ENCODE measurements around the gene PLSCR4.

Gene PLSCR4

DNA sequence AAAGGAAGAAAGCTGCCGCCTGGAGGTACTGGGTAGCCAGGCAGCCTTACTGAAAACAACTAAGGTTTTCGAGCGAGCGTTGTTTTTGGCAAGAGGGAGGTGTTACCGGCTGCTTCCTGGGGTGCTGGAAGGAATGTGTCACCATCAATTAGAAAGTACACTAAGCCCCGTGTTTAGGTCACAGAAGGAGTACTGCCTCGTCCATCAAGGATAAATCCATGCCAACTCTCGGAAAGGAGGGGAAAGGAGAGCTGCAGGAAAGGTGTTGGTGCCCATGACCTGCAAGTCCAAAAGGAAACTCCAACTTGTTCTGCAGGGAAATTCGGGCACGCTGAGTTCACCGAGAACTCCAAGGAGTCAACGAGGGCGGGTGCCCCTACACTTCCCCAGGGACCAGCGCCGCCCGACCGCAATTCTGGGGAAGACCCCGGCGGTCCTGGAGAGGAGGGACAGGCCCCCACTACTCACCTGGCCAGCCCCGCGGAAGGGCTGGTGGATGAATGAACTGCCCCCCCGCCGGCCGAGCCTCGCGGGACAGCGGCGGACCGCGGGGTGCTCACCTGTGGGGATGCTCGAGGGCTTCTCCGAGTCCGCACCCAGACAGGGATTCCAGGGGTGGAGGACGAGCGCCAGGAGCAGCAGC, 90.5 kb downstream of the PLSCR4 start:
- no peak for DNase-seq

DNA sequence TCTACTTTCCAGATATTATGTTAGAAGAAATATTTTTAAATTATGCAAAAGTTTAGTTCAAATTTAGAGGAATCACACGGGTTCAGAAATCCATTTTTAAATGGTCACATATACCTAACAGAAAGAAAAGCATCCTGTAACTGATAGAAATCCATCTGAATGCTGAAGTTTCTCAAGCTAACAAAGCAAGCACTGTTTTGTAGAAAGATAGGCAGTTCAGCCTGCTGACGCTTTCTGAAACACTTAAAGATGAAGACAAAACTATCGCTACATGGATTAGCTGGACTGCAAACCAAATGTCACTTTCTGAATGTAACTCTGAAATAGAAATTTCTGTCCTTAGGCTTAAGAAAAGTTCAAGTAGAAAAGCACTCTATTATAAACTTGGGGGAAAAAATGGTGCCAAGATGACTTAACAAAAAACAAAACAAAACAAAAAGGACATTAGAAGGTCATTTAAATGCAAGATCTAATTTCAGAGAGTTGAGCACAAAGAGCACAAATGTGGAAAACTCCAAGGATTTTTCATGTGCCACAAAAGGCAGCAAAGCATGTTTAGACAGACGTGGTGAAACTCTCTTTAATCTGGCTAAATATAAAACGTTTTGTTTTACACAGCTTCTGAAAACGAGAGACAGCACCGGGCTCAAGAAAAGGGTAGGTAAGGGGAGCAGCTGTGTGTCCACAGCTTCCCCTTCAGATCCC, 91.1 kb downstream of the PLSCR4 start:
- DNase-seq = no peak

DNA sequence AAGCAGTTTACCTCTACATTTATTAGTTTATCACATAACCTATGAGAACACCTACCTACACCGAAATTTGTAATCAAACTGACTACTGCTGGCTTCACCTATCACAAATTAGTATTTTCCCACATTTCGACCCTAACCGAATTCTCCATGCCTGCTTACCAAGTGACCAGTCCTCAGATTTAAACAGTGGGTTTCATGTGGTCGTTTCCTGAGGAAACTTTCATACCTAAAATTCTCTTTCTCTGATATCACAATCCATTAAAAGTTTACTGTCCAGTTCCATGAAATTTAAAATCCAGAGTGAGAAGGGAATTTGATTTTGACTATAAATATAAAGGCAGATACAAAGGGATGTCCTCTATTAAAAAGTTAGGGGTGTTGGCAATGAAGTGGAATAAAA, 91.9 kb downstream of the PLSCR4 start:
- DNase-seq = no peak

DNA sequence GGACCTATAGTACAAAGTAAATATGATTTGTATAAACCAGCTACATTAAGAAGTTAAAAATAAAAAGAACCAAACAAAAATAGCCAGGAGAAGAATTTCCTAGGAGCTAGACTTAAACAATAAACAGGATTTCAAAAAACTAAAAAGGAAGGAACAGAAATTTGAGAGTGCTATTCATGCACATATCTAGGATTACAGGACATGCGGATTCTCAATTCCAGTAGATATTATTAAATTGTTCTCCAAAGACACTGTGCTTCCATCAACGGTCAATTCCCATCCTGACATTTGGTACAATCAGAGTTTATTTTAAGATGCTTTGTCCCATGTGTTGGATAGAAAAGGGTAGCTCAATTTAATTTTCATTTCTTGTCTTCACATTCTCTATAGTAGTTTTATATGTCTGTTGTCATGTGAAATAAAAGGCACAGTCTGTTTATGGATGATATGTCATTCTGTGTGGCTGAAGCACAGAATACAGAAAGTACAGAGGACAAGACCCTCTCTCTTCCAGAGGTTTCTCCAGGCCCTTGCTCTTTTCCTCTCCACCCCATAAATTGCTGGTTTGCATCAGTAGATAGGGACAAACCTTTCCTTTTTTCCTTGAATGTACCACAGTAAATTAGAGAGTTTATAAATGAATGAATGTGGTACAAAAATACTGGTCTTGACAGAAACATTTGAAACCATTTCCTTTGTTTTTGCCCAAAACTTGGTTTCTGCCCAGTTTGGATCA, 93.4 kb downstream of the PLSCR4 start:
- DNase-seq = no peak

DNA sequence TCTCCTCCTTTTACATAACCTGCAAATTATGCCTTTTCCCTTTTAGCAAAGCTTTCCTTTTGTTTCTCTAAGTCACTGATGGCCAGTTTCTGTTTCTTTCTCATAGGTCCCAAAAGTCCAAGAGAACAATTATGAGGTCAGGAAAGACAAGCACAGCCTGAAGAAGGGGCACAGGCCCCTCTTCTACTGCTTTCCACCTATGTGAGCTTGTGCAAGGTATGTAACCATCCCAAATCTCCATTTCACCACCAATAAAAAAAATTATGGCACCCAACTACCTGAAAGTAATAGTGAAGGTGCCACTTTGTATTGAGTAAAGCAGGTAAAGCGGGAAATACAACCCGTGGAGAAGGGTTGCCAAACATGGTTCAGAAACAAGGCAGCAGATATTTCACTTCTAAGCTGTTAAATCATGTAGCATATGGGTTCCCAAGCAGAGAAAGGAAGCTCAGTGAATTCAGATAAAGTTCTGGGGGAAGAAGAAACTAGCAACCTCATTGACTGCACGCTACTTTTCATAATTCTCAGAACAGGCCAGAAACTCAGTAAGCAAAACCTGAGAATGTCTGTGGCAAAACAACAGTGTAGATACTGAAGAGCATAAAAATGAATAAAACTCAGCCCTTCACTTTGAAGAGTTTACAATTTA, 94.1 kb downstream of the PLSCR4 start:
- no peak for DNase-seq

DNA sequence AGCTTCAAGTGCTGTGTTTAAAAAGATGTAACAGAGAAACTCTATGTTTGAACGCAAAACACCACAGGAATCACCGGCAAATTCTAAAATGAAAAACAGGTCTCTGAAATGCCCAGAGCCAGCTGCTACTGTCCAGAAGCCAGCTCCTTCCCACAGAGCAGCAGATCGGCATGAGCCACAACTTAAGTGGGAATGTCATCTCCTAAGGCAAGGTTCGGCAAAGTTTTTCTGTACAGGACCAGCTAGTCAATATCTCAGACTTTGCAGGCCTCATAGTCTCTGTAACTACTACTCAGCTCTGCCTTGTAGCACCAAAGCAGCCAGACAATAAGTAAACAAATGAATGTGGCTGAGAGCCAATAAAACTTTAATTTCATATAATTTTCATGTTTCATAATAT, 94.8 kb downstream of the PLSCR4 start:
- no peak for DNase-seq

DNA sequence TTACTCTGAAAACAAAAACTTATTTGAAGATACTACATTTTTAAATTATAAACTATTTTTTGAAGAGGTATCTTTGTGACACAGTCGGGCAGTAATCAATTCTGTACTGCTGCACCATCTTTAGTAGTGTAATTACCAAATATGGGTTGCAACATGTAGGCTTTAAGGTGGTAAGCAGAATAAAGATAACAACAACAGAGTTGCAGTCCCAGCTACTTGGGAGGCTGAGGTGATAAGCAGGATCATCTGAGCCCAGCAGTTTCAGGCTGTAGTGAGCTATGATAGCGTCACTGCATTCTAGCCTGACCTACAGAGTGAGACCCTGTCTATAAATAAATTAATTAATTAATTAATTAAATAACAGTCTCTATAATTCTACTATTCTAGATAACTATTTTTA, 95.9 kb downstream of the PLSCR4 start:
- no peak for DNase-seq

DNA sequence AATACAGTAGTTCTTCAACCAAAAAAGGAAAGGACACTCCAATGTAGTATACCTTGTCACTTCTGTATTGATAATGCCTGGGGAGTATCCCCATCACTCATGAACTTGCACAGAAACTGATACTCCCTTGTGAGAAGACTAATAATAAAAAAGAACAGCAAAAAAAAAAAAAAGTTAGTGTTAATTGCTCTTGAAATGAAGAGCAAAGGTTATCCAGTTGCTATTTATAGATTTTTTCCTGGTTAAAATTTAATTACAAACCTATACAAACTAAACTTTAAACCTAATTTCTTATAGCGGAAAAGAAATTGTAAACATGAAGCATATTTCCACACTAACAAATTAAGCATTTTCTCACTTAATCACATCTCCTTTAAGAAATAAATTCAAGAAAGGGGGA, 96.6 kb downstream of the PLSCR4 start:
- DNase-seq = no peak

DNA sequence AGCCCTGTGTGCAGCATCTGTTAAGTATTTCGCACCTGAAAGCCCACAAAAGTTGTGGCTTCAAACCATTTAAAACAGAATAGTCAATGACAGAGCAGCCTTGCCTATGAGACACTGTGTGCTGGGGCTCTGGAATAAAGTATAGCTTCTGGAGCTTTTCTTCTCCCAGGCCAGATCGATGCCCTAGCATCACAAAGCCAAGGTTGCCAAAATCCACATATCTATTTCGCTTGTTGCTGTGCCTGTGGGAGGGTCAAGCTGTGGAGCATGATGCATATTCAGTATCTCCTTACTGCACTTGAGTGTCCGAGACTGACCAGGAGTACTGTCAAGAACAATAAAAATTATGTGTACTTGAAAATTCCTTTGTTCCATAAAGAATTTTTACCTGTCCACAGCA, 97.5 kb downstream of the PLSCR4 start:
- no peak for DNase-seq

DNA sequence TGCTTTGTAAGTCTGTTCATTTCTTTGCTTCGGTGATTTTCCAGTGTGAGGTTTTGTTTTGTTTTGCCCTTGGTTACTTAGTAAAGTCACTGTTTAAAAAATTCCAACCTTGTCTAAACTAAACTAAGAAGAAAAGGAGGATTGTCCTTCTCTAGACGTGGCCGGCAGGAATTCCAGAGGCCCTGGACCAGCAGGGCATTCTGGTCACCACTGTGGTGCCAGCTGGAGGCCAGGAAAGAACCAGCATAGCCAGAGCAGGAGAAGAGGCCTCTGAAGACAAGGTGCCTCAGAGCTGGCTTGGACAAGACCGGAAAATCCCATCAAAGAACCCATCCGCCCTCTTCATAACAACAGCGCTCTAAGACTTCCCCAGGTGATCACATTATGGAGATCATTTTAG, 98.1 kb downstream of the PLSCR4 start:
- no peak for DNase-seq

DNA sequence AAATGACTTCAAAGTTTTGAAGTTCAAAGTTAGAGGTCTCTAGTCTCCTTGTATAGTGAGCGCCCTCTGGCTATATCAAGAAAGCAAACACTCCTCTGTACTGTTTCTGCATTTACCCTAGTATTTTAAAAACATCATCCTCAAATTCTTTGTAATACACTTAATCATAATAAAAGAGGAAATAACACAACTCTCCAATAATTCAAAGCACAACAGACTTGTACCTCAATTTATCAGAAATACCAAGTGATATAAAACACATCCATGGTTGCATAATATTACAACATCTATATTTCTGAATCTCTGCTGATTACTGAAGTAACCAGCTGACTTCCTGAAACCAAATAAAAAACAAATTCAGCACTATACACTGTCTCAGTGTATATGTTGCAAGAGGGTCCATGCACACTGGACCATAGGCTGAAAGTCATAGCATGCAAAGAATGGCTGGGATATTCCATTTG, 102.4 kb downstream of the PLSCR4 start:
- no peak for DNase-seq

DNA sequence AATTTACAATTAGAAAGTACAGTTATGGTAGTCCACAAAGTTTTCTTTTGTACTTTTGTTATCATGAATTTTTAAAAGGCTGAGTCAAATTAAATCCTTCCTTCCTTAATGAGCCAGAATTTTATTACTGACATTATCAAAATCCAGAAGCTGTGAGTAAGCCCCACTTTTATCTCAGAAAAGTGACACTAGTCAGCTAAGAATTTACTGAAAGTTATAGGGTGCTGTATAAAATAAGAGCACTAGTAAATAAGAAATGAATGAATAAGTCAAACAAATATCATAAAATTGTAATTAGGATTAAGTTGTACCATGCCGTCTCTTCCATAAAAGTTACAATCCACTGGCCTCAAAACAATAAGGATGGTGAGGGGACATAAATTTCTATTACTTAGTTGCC, 105.3 kb downstream of the PLSCR4 start:
- DNase-seq = no peak

DNA sequence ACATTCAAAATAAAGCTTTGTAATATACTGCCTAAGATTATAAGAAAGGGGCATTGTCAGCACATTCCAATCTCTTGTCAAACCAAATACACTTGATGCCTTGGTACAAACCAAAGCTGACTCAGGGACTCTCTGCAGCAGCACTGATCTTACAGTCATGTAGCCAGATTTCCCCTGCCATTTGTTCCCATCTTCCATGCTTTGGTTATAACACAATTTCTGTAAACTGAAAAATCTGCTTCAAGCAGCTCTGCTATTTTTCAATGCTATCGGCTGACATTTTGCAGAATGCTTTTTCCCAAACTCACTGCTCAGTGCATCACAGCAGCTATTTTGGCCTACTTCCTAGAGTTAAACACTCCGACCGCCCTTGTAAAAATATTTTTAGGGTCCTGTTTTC, 108.1 kb downstream of the PLSCR4 start:
- no peak for DNase-seq
